Right ventricle myocardium superior (tissue), 1 donor: Measurements from ENCODE around the gene EXOSC10. TPM values are rescaled to one million over a fixed set of nuclear protein-coding genes. Genes with fewer than 3 reads are reported as not detected.
"Not testable (repeated sequence)": the region's sequence is repeated elsewhere in the genome, so short reads cannot be mapped to it uniquely, and the experiment has no call there.

ENCODE experiments used
- ATAC-seq: fragments of 200-7000 bp; cut with Tn5 transposase; one replicate; pipeline ENCODE4 v1.9.1; 2020; ENCODE audit warnings: mild to moderate bottlenecking; ENCODE audit not compliant: poor library complexity
- DNase-seq: peaks from one replicate; pipeline ENCODE4 v3.0.0-alpha.2; 2020
- intact Hi-C: fragments of 100-400 bp; cut with DNase I; formaldehyde crosslinking; loops from one replicate; pipeline ENCODE4 v1.11.2; 2022
- total RNA-seq: library from RNA; stranded (reverse); fragmentation: NEBNext Ultra II Directional; extraction: Animal tissue kit (Norgen Biotek cat#: 25700); gene quantifications from one replicate; pipeline ENCODE4 v1.2.1, GENCODE V29; 2021
- donor health status: DM: no; HTN: yes; CAD: no; lungs with severe emphysema.

The EXOSC10 gene
- total RNA-seq, 1 donor from 2014 or later, result 15.8 TPM

DNA sequence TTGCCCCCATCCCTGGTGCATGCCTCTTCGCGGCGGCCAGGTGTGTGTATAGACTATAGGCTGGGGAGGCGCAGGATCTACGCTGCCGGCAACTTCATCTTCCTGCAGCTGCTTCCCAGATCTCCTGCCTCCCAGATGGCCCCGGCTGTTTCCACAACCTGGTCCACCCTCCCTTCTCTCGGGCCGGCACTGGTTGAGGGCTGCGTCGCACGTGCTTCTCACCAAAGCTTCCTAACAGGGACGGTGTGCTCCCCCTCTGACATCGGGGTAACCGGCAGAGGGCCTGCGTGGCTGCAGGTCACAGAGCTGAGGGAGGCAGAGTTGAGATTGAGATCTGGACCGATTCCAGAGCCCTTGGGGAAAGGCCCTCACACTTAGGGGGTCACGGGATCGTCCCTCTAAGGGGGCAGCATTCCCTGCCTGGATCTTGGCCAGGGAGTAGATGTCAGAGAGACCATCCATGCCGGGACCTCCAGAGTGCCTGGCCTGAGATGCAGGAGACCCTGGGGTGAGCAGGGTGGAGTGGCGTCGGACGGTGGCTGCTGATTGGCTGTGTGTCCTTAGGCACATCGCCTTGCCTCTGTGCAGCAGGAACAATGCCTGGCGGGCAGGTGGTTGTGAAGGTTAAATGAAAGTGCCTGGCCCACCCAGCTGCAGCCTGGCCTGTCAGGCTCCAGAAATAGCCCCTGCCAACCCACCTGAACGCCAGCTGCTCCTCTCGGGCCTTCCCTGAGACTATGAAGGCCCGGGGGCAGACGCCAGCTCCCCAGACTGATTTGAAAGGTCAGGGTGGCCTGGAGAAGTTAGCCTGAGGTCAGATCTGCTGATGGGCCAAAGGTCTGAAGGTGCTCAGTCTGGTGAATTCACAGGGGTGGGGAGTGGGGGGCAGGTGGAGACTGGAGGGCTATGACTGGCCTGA lies 46.6 kb downstream of the EXOSC10 start:
- intact Hi-C loops, result no loop called here
- DNase-seq, result no peak
- peak; percentile 21 for ATAC-seq

GRCh38 chr1:11051781-11052511 lies 47.7 kb downstream of the EXOSC10 start:
- ATAC-seq (no peak), DNase-seq (no peak)
- intact Hi-C loops, result no loop called here

DNA sequence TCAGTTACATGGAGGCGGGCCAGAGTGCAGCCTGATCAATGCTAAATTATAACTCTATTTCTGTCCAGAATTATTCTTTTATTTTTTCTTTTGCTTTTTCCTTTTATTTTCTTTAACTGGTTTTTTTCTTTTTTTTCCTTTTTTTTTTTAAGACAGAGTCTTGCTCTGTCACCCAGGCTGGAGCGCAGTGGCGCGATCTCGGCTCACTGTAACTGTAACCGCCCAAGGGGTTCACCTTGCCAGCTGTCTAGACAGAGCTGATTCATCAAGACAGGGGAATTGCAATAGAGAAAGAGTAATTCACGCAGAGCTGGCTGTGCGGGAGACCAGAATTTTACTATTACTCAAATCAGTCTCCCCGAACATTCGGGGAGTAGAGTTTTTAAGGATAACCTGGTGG lies 48.5 kb downstream of the EXOSC10 start:
- intact Hi-C loops, ATAC-seq, DNase-seq: not testable (repeated sequence)

- ATAC-seq (no peak), DNase-seq (no peak)
- intact Hi-C loops, result no loop called here
Observed at GRCh38 chr1:11046625-11047365, 52.9 kb downstream of the EXOSC10 start, which contains the start of gene MASP2. Gene MASP2, minus strand, starts transcription at chr1:11047239. Its CDS starts 32 bp downstream, at chr1:11047207.

DNA sequence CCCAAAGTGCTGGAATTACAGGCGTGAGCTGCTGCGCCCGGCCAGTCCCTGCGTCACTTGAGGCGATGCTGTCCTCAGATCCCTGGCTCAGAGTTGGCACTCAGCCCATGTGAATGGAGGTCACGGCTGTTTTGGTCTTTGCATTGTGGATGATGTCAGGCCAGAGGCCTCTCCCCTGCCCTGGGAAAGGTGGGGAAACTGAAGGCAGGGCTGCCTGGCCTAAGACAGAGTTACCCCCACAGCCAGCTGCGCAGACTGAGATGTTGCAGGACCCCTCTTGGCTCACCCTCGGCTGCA lies 53.5 kb downstream of the EXOSC10 start:
- intact Hi-C loops, result no loop called here
- ATAC-seq, result no peak
- DNase-seq, result no peak

GRCh38 chr1:11045428-11046269 lies 54.0 kb downstream of the EXOSC10 start:
- ATAC-seq (no peak), DNase-seq (no peak)
- intact Hi-C loops, result no loop called here

- intact Hi-C loops, result no loop called here
- DNase-seq (no peak), ATAC-seq (no peak)
Observed at GRCh38 chr1:11044849-11045427, 54.7 kb downstream of the EXOSC10 start.

DNA sequence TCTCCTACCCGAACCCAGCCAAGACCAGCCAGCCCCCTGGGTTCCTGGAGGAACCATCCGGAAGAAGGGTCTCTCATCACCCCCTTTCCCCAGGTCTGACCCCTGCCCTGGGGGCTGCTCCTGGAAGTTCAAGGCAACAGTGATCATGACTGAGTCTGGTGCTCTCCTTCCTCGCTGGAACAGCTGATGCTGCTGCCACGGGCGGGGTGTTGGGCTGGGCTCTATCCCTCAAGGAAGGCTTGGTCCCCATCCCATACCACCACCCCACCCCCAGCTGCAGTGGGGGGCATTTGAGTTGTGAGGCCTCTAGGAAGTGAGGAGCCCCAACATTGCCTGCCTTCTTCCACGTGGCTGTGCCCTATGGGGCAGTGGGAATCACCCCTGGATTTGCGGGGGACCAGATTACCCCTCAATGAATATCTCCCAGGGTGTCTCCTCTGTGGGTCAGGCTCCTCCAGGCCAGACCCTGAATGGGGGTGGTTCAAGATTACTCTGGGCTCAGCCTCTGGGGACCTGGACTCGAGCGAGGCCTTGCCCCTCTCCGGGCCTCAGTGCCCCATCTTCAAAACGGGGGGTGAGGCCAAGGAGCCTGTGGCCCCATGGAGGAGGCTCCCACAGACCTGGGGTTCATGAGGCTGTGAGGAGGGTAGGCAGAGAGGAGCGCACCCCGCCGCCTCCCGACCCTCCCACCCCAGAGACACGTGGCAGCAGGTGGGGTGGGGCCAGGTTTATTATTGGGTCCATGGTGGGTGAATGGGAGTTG lies 55.4 kb downstream of the EXOSC10 start:
- ATAC-seq, result no peak
- intact Hi-C loops, result no loop called here
- DNase-seq, result no peak

DNA sequence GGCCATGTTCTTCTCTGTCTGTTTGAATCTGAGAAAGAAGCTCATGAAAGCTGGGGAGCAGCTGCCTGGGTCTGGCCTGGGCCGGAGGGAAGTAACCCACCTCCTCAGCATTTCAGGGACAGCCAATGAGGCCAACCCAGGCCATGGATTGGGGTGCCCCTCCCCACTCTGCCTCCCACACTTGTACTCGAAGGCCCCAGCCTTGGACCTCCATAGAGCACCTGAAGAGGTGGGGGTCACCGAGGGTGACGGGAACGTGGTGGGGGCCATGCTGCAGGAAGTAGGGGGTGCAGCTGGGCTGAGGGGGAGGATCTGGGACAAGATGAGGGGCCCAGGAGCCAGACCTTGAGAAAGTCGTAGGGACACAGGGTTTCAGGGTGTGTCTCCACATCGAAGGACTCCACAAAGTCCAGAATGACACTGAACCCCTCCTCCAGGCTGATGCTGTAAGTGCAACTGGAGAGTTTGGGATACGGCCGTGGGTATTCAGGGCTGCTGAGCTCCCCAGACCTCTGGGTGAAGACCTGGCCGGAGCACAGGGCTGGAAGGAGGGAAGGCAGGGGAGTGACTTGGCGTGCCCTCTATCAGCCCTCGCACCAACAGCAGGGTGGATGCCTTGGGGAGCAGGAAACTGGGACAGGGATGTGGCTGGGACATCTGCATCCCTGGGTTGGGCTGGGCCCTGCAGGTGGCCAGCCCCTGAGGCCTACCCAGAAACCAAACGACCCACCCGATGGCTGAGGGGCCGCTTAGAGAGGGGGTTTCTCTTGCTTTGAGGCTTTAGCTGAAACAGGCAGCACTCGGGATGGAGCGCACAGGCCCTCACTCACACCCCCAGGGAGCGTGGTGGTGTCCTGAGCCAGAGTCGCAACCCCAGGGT lies 56.4 kb downstream of the EXOSC10 start:
- ATAC-seq, result no peak
- no peak for DNase-seq
- intact Hi-C loops, result no loop called here

- no peak for ATAC-seq
- intact Hi-C loops, result no loop called here
- no peak for DNase-seq
Observed at GRCh38 chr1:11042065-11042464, 57.6 kb downstream of the EXOSC10 start.

DNA sequence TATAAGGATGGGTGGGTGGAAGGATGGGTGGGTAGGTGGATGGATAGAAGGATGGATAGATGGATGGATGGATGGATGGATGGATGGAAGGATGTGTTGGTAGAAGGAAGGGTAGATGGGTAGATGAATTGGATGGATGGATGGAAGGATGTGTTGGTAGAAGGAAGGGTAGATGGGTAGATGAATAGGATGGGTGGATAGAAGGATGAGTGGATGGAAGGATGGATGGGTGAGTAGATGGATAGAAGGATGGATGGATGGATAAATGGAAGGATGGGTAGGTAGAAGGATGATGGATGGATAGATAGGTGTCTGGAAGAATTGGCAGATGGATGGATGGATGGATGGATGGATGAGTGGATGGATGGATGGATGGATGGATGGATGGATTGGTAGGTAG lies 58.6 kb downstream of the EXOSC10 start:
- no peak for ATAC-seq
- intact Hi-C loops, result no loop called here
- DNase-seq, result no peak

DNA sequence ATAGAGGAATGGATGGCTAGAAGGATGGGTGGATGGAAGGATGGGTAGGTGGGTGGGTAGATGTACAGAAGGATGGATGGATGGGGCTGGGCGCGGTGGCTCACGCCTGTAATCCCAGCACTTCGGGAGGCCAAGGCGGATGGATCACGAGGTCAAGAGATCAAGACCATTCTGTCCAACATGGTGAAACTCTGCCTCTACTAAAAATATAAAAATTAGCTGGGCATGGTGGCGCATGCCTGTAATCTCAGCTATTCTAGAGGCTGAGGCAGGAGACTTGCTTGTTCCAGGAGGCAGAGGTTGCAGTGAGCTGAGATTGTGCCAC lies 59.6 kb downstream of the EXOSC10 start:
- intact Hi-C loops, DNase-seq, ATAC-seq: not testable (repeated sequence)

DNA sequence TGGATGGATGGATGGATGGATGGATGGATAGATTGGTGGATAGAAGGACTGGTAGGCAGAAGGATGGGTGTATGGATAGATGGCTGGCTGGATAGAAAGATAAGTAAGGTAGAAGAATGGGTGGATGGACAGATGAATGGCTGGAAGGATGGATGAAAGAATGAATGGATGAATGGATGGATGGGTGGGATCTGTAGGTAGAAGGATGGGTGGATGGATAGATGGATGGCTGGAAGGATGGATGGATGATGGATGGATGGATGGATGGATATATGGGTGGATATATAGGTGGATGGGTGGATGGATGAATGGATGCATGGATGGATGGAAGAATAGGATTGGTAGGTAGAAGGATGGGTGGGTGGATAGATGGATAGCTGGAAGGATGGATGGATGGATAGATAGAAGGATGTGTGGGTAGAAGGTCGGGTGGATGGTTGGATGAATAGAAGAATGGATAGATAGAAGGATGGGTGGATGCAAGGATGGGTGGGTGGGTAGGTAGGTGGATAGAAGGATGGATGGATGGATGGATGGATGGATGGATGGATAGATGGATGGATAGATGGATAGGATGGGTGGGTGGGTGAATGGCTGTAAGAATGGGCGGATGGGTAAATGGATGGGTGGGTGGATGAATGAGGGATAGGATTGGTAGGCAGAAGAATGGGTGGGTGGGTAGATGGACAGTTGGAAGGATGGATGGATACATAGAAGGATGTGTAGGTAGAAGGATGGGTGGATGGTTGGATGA lies 60.1 kb downstream of the EXOSC10 start:
- DNase-seq (no peak), ATAC-seq (no peak)
- intact Hi-C loops, result loop anchor here (2.0 kb wide), 1 partner anchor 605 kb away; no protein-coding TSS in a partner anchor

- peak; percentile 90 for DNase-seq
- ATAC-seq, result peak; percentile 99
- intact Hi-C loops, result loop anchor here (2.0 kb wide), 1 partner anchor 607 kb away; no protein-coding TSS in a partner anchor
Observed at GRCh38 chr1:11037740-11038182, 61.9 kb downstream of the EXOSC10 start.

GRCh38 chr1:11037019-11037739 lies 62.5 kb downstream of the EXOSC10 start:
- DNase-seq, intact Hi-C loops, ATAC-seq: not testable (repeated sequence)
